ENCODE data around the gene PUS7. TPM values are rescaled to one million over a fixed set of nuclear protein-coding genes. Genes with fewer than 3 reads are reported as not detected.
"Not testable (repeated sequence)": the region's sequence is repeated elsewhere in the genome, so short reads cannot be mapped to it uniquely, and the experiment has no call there.

PUS7 gene
- polyA plus RNA-seq, 1 donor, result 25.4 TPM

DNA sequence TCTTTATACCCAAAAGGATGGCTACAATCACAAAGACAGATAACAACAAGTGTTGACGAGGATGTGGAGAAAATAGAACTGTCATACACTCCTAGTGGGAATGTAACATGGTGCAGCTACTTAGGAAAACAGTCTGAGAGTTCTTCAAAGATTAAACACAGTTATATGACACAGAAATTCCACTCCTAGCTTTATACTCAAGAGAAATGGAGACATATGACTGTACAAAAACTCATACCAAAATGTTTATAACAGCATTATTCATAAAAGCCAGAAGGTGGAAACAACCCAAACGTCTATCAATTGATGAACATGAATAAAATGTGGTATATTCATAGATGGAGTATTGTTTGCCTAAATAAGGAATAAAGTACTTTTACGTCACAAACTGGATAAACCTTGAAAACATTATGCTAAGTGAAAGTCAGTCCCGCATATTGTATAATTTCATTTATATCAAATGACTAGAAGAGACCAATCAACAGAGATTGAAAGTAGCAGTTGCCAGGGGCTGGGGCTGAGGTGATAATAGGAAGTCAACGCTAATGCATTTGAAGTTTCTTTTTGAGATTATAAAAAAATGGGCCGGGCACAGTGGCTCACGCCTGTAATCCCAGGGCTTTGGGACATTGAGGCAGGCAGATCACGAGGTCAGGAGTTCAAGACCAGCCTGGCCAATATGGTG, 71.8 kb downstream of the PUS7 start:
- DNase-seq, result no peak

DNA sequence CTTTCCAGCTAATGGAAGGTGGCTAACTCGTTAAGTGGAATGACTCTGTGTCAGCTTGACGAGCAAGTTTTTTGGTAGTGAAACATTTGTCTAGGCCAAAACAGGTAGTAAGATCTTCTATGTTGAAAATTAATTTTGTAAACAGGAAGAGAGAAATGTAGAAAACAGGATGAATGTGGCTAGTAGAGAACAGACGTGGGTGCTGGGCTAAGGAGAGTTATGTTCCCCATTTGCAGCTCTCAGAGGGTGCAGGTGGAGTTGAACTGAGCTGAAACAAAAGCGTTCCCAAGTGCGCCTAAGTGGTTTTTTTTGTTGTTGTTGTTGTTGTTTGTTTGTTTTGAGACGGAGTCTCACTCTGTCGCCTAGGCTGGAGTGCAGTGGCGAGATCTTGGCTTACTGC, 73.9 kb downstream of the PUS7 start:
- no peak for DNase-seq

DNA sequence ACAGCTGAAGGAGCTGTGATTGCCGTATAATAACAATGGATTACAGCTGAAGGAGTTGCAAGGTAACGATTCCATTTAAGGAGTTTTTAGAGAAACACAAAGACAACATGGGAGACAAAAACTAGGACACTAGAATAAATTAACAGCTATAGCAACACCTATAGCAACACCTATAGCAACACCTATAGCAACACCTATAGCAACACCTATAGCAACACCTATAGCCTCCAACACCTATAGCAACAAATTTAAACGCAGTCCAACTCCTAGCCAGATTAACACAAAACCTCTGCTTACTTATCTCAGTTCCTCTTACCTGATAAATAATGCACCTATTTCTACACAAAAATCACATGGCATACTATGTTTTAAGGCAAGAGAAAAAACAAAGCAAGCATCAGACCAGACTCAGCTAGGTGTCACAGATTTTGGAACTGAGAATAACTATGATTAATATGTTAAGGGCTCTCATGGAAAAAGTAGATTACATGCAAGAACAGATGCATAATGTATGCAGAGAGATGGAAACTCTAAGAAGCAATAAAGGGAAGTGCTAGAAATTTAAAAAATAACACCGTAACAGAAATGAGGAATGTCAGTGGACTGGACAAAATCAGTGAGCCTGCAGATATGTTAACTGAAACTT, 77.6 kb downstream of the PUS7 start:
- no peak for DNase-seq

DNA sequence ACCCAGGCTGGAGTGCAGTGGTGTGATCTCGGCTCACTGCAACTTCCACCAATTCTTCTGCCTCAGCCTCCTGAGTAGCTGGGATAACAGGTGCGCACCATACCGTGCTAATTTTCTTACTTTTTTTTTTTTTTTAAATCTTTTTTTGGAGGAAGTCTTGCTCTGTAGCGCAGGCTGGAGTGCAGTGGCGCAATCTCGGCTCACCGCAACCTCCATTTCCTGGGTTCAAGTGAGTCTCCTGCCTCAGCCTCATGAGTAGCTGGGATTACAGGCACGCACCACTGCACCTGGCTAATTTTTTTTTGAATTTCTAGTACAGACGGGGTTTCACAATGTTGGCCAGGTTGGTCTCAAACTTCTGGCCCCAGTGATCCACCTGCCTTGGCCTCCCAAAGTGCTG, 79.9 kb downstream of the PUS7 start:
- not testable (repeated sequence) for DNase-seq

DNA sequence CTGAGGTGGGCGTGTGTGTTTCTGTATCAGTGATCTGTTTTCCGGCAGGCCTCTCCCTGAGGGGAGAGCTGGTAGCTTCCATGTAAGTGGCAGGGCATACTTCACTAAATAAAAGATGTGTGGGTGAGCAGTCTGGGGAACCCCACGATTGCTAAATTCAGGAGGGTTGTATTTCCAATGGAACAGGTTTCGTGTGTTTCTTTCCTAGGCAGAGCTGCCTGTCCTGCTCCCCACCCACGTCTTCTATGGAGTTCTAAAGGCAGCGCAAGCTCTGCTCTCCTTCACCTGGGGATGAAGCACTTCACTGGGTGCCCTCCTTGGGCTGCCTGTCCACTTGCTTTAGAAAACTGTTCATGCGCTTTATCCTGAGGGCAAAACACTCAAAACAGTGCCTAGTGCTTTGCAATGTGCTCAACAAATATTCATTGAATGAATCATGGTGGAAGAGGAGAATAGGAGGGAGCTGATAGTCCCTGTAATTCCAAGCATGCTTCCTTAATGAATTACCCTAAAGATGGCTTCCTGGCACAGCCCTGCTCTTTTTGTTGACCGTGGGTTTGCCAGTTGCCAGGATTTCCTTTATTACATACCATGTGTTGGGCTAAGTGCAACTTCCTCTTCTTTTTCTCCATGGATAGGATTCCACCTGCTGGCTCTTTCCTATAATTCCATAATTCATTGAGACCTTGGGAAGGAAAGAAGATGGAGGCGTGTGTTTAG, 82.7 kb downstream of the PUS7 start:
- DNase-seq, result no peak

DNA sequence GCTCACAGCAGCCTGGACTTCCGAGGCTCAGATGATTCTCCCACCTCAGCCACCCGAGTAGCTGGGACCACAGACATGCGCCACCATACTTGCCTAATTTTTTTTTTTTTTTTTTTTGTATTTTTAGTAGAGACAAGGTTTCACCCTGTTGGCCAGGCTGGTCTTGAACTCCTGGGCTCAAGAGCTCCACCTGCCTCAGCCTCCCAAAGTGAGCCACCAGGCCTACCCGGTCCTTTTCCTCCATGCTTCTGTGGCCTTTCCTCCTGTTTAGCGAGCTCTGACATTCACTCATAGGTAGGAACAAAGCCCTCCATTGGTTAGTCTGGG, 83.3 kb downstream of the PUS7 start:
- no peak for DNase-seq

DNA sequence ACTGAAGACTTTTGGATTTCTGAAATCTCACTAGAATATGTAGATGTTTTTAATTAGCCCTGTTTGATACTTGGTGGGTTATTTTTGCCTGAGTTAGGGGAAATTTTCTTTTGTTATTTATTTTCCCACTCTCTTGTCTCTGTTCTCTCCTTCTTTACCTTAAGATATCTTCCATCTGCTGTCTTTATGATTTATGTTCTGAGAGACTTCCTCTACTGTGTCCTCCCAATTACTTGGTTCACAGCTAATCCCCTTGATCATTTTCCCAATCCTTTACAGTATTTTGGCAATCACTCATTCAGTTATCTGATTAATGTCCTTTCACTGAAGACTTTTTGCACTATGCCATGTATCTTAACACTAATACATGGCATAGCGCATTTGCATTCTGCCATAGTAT, 83.8 kb downstream of the PUS7 start:
- no peak for DNase-seq

DNA sequence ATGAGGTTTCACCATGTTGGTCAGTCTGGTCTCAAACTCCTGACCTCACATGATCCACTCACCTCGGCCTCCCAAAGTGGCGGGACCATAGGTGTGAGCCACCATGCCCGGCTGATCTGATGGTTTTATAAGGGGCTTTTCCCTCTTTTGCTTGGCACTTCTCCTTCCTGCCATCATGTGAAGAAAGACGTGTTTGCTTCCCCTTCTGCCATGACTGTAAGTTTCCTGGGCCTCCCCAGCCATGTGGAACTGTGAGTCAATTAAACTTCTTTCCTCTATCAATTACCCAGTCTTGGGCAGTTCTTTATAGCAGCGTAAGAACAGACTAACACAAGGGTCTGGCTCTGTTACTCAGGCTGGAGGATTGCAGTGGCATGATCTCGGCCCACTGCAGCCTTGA, 84.7 kb downstream of the PUS7 start:
- DNase-seq, result not testable (repeated sequence)

DNA sequence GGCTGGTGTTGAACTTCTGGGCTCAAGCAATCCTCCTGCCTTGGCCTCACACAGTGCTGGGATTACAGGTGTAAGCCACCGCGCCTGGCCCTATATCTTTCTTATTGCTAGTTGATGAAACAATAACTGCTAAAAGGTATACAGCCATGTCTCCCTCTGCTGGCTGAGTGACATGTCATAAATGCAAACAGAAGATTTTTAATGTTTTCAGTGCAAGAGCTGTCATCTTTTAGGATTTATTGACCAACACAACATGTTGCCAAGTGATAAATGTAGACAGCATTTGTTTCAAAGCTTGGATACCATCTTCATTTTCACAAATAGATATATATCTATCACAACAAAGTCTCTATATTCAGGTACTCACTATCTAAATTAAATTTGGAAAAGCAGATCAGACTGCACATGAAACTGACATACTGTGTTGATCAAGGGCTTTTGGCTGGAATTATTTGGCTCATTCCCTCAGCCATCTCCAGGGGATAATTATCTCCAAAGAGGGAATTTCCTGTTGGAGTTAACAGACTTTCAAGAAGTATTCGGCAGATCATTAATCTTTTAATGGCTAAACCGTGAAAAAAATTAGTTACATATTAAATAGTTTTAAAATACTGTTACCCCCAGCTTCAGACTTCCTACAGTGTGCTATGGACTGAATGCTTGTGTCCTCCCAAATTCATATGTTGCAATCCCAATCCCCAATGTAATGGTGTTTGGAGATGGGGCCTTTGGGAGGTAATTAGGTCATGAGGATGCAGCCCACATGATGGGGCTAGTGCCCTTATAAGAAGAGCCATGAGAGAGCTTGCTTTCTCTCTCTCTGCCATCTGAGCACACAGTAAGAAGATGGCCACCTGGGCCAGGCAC, 92.1 kb downstream of the PUS7 start:
- peak; percentile 55 for DNase-seq

DNA sequence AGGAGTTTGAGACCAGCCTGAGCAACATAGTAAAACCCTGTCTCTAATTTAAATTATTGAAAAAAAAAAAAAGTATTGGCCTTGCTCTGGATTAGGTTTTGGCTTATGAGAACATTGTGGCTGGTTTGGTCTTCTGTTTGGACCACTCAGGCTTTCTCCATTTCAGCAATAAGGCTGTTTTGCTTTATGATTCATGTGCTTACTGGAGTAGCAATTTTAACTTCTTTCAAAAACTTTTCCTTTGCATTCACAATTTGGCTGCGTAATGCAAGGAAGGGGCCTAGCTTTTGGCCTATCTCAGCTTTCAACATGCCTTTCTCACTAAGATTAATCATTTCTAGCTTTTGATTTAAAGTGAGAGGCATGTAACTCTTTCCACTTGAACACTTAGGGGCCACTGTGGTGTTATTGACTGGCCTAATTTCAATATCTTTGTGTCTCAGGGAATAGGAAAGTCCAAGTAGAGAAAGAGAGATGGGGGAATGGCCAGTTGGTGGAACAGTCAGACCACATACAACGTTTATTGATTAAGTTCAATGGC, 95.4 kb downstream of the PUS7 start:
- DNase-seq, result no peak

DNA sequence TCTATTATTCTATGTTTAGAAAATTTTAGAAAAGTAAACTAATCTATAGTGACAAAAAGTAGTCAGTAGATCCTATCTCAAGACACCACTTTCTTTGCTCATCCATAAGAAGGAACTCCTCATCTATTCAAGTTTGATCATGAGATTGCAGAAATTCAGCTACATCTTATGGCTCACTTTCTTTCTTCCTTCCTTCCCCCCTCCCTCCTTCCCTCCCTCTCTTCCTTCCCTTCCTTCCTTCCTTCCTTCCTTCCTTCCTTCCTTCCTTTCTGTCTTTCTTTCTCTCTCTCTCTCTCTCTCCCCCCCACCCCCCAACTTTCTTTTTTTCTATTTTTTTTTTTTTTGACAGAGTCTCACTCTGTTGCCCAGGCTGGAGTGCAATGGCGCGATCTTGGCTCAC, 98.1 kb downstream of the PUS7 start:
- DNase-seq, result no peak

DNA sequence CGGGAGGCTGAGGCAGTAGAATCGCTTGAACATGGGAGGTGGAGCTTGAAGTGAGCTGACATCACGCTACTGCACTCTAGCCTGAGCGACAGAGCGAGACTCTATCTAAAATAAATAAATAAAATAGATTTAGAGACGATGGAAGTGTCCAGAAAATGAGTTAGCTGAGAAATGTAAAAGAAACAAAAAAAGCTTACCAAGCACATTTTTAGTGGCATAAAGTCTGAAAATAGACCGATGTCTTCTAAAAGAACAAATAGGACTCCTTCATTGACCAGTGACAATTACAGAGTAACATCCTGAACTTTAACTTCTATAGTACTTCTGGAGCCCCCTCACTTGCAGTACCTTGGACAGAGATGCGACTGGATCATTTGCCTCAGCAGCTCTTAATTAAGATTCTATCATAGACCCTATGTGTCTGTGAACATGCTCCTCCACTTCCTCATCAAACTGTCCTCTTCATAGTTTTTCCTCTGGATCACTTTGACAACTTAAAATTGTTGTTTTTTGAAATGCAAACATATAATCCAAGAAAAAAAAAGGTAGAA, 108.1 kb downstream of the PUS7 start:
- no peak for DNase-seq

DNA sequence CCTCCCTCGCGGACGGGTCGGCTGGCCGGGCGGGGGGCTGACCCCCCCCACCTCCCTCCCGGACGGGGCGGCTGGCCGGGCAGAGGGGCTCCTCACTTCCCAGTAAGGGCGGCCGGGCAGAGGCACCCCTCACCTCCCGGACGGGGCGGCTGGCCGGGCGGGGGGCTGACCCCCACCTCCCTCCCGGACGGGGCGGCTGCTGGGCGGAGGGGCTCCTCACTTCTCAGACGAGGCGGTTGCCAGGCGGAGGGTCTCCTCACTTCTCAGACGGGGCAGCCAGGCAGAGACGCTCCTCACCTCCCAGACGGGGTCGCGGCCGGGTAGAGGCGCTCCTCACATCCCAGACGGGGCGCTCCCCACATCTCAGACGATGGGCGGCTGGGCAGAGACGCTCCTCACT, 111.3 kb downstream of the PUS7 start:
- DNase-seq, result not testable (repeated sequence)

DNA sequence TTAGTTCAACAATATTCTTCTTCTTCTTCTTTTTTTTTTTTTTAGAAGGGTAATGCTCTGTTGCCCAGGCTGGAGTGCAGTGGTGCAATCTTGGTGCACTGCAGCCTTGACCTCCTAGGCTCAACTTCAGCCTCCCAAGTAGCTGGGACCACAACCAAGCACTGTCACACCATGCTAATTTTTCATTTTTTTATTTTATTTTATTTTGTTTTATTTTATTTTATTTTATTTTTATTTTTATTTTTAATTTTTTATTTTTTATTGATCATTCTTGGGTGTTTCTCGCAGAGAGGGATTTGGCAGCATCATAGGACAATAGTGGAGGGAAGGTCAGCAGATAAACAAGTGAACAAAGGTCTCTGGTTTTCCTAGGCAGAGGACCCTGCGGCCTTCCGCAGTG, 112.3 kb downstream of the PUS7 start:
- DNase-seq, result not testable (repeated sequence)

DNA sequence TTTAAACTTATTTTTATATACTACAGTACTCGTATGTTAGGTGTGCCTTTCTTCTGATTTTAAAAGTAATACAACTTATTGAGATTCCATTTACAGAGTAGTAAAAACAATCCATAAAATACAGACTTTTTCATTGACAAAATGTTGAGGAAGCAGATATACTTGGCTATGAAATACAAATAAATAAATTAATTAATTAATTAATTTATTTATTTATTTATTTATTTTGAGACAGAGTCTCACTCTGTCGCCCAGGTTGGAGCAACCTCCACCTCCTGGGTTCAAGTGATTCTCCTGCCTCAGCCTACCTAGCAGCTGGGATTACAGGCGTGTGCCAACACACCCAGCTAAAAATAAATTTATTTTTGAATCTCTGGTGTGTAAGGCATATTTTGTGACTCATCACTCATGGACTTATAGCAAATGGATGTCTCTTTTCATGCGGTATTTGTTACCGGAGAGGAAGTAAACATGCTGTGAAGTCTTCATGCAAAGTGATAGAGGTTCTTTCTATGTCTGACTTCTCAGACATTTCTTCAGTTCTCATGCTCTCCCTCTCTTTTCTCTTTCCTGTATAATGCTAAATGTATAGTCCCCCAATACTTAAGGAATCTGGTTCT, 113.2 kb downstream of the PUS7 start:
- DNase-seq, result no peak

Other genes starting within 250 kb of the PUS7 start
- 58.7 TPM for gene SRPK2, start 133.3 kb downstream of the PUS7 start, polyA plus RNA-seq (ENCODE audit: insufficient read length)
- gene RINT1, start 9.9 kb upstream of the PUS7 start, polyA plus RNA-seq (ENCODE audit: insufficient read length), result 29.4 TPM
- gene EFCAB10, start 59.2 kb upstream of the PUS7 start, polyA plus RNA-seq (ENCODE audit: insufficient read length), result 2.2 TPM